ENCODE measurements around the gene AP1M2. TPM values are rescaled to one million over a fixed set of nuclear protein-coding genes. Genes with fewer than 3 reads are reported as not detected.
A peak's percentile ranks its signal among the peaks of the same experiment; 100 is the strongest.

Gene AP1M2
- total RNA-seq, 1 donor from 2014 or later: 29.0 TPM

- no peak for DNase-seq (ENCODE audit: extremely low spot score in 2 of 2)
- H3K27ac ChIP-seq: peak overlapping the region; percentile 82
- peak overlapping the region; percentile 86 to 91 for H3K4me3 ChIP-seq
- intact Hi-C loops (cut with DNase I): loop anchor here (2.0 to 5.0 kb wide), 2 partner anchors 62 to 163 kb away; partner anchors contain the start of genes CDC37 and KEAP1
- H3K9me3 ChIP-seq: no peaks in the 10 kb centered on the region
- peaks cover 48% of the 10 kb centered on the region for H3K4me1 ChIP-seq
- H3K36me3 ChIP-seq: peaks cover 0 to 12% of the 10 kb centered on the region in 2 donors
- TF ChIP-seq POLR2A (IDR thresholded peaks at IDR 0.05): no peak
- TF ChIP-seq, protein P1, sequence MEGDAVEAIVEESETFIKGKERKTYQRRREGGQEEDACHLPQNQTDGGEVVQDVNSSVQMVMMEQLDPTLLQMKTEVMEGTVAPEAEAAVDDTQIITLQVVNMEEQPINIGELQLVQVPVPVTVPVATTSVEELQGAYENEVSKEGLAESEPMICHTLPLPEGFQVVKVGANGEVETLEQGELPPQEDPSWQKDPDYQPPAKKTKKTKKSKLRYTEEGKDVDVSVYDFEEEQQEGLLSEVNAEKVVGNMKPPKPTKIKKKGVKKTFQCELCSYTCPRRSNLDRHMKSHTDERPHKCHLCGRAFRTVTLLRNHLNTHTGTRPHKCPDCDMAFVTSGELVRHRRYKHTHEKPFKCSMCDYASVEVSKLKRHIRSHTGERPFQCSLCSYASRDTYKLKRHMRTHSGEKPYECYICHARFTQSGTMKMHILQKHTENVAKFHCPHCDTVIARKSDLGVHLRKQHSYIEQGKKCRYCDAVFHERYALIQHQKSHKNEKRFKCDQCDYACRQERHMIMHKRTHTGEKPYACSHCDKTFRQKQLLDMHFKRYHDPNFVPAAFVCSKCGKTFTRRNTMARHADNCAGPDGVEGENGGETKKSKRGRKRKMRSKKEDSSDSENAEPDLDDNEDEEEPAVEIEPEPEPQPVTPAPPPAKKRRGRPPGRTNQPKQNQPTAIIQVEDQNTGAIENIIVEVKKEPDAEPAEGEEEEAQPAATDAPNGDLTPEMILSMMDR (IDR thresholded peaks at IDR 0.05): peak in 1 of 3 experiments; percentile 33
- H3K27me3 ChIP-seq: no peaks in the 10 kb centered on the region
These were observed 22.0 kb downstream of the AP1M2 start for GRCh38 chr19:10565028-10565566.

DNA sequence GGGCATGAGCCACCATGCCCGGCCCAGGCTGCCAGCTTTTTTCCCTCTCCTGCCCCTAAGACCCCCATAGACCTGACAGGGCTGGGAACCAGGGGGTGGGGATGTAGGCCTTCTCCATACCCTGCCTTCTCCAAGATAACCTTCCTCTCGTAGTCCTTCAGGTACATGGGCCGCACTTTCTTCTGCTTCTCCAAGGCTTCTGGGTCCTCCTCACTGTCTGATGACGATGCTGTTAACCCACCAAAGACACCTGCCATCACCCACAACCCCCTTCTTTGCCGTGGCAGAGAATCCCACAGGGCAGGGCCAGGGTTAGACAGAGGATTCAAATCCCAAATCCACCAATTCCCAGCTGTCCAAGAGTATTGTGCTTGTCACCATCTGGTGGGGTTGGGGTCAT is 24.5 kb downstream of the AP1M2 start:
- Histone ChIP-seq H3K27ac (no peak overlapping the region), H3K9me3 (no peaks in the 10 kb centered on the region), H3K27me3 (no peaks in the 10 kb centered on the region), H3K4me1 (peaks cover 32% of the 10 kb centered on the region), H3K36me3 (peaks cover 0 to 36% of the 10 kb centered on the region in 2 donors), H3K4me3 (no peak overlapping the region)
- intact Hi-C loops (cut with DNase I): no loop called here
- TF ChIP-seq, protein P1 (IDR thresholded peaks at IDR 0.05): no peak
- no peak for TF ChIP-seq POLR2AphosphoS5 (IDR thresholded peaks at IDR 0.05; ENCODE audit: insufficient read depth in 1 of 2, low read depth in 1 of 2)
- no peak for TF ChIP-seq POLR2A (IDR thresholded peaks at IDR 0.05)
- no peak for DNase-seq (ENCODE audit: extremely low spot score in 2 of 2)

GRCh38 chr19:10560154-10560553 is 27.0 kb downstream of the AP1M2 start:
- H3K27me3 ChIP-seq: no peaks in the 10 kb centered on the region
- no peak for DNase-seq (ENCODE audit: extremely low spot score in 2 of 2)
- H3K9me3 ChIP-seq: no peaks in the 10 kb centered on the region
- intact Hi-C loops (cut with DNase I): no loop called here
- no peak overlapping the region for H3K4me3 ChIP-seq
- H3K36me3 ChIP-seq: peaks cover 0 to 47% of the 10 kb centered on the region in 2 donors
- peaks cover 28% of the 10 kb centered on the region for H3K4me1 ChIP-seq
- no peak for TF ChIP-seq POLR2AphosphoS5 (IDR thresholded peaks at IDR 0.05; ENCODE audit: insufficient read depth in 1 of 2, low read depth in 1 of 2)
- TF ChIP-seq POLR2A (IDR thresholded peaks at IDR 0.05): no peak
- TF ChIP-seq, protein P1 (IDR thresholded peaks at IDR 0.05): no peak
- no peak overlapping the region for H3K27ac ChIP-seq

DNA sequence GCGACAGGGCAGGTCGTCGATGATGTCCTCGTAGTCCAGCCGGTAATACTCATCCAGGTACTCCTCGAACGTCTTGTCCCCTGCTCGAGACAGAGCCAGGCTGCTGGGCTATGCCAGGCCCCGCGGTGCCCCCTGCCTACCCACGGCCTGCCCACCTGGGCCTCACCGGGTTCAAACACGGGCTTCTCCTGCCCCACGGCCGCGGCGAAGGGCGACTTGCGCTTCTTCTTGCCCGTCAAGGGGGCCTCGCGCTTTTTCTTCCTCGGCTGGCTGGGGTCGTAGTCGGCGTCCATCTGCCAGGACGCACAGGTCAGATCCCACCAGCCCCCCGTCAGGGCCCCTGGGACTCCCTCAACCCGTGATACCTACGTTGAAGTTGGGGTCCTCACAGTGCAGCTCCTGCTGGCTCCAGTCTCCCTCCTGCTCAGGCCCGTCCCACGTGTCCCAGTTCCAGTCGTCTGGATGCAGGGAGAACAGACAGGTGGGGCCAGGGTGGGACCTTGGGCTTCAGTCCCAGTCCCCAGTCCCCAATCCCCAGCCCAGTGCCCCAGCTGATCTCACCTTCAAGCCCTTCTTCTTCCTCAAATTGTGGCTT is 29.4 kb downstream of the AP1M2 start:
- intact Hi-C loops (cut with DNase I): no loop called here
- peaks cover 0 to 61% of the 10 kb centered on the region in 2 donors for H3K36me3 ChIP-seq
- H3K27ac ChIP-seq: no peak overlapping the region
- DNase-seq (ENCODE audit: extremely low spot score in 2 of 2): no peak
- TF ChIP-seq POLR2A (IDR thresholded peaks at IDR 0.05) (no peak), POLR2AphosphoS5 (IDR thresholded peaks at IDR 0.05; ENCODE audit: insufficient read depth in 1 of 2, low read depth in 1 of 2) (no peak)
- TF ChIP-seq, protein P1 (IDR thresholded peaks at IDR 0.05): no peak
- peaks cover 41% of the 10 kb centered on the region for H3K4me1 ChIP-seq
- H3K4me3 ChIP-seq: no peak overlapping the region
- no peaks in the 10 kb centered on the region for H3K9me3 ChIP-seq
- no peaks in the 10 kb centered on the region for H3K27me3 ChIP-seq

DNA sequence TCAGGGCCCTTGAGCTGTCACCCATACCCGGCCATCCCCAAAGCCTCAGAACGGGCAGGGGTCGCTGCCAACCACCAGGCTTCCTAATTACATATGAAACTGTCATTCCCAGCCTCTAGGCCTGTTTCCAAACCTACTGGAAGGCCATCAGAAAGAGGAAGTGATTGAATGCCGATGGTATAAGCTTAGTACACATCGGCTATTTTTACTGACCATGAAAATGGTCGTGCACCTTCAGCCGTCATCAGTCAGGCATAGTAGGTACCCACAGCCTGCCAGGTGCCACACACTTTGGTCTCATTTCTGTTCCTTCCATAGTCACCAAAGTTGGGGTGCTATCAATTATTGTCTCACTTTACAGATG is 31.5 kb downstream of the AP1M2 start:
- DNase-seq (ENCODE audit: extremely low spot score in 2 of 2): no peak
- TF ChIP-seq POLR2A (IDR thresholded peaks at IDR 0.05) (no peak), POLR2AphosphoS5 (IDR thresholded peaks at IDR 0.05; ENCODE audit: insufficient read depth in 1 of 2, low read depth in 1 of 2) (no peak)
- TF ChIP-seq, protein P1 (IDR thresholded peaks at IDR 0.05): no peak
- Histone ChIP-seq H3K4me3 (no peak overlapping the region), H3K27ac (peak overlapping the region; percentile 26), H3K9me3 (no peaks in the 10 kb centered on the region), H3K36me3 (peaks cover 0 to 78% of the 10 kb centered on the region in 2 donors), H3K4me1 (peaks cover 47% of the 10 kb centered on the region), H3K27me3 (no peaks in the 10 kb centered on the region)
- intact Hi-C loops (cut with DNase I): no loop called here
